Adipose tissue (tissue), 3 donors: Measurements from ENCODE around the gene MYH16. TPM values are rescaled to one million over a fixed set of nuclear protein-coding genes. Genes with fewer than 3 reads are reported as not detected.
"Not testable (repeated sequence)": the region's sequence is repeated elsewhere in the genome, so short reads cannot be mapped to it uniquely, and the experiment has no call there.

Experiments
- H3K27ac ChIP-seq: one replicate; pipeline ENCODE4 v1.5.1; 2013; ENCODE audit warnings: low read depth, low read length
- WGBS, 3 donors: extraction: QIAGEN DNeasy Blood & Tissue Kit; methylation state at CpG; one replicate each; pipeline ENCODE4 v1.1.7; 2013; 5-methylcytosine and 5-hydroxymethylcytosine counted together
- polyA plus RNA-seq, 3 donors: library from polyadenylated mRNA; stranded (reverse); fragments of 200-250 nt; gene quantifications; one replicate each; pipeline ENCODE4 v1.2.3, GENCODE V29; 2013
- donor health status: healthy with polysubstance abuse.
- donor health status: Bipolar disorder and iron deficiency.
- donor health status: healthy.

The MYH16 gene
- polyA plus RNA-seq, 3 donors = not detected

DNA sequence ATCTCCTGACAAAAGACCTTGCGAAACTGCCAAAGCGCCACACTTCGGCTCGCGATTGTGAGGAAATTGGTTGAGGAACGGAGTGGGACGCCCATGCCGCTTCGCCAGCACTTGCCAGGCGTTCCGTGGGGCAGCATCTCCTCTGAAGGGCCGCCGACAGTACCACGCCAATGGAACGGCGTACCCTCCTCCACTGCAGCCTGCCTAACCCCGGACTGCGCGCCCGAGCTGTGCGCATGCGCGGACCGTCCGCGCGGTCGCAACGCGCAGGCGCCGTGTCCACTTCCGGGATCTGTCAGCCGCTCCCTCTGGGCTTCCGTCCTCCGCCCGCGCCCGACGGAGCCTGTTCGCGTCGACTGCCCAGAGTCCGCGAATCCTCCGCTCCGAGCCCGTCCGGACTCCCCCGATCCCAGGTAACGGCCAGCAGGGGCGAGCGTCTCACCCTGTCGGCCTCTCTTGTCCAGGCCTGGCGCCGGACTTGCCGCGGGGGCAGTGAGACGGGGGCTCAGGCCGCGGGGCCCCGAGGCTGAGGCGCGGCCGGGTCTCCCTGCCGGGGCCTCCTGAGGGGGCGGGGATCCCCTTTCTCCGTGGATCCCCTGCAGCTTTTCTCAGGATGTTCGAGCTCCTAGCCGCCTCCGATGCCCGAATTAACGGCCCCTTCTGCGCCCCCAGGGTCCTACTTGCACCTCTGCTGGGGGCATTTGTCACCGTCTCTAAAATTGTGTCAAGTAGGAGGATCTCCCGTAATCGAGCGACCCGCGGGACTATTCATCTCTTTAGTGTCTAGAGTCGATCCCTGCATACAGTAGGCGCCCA lies 53.2 kb downstream of the MYH16 start, which contains the start of gene ARPC1A:
Gene ARPC1A, plus strand, starts transcription at position 307 of the 816 bp plus-strand sequence. CDS start 7,456 bp downstream, outside the sequence.
- no peak within 1 kb of the TSS for H3K27ac ChIP-seq
- whole genome bisulfite sequencing, 3 donors = 0% methylated on average over 81 to 82 of the region's 82 CpGs

DNA sequence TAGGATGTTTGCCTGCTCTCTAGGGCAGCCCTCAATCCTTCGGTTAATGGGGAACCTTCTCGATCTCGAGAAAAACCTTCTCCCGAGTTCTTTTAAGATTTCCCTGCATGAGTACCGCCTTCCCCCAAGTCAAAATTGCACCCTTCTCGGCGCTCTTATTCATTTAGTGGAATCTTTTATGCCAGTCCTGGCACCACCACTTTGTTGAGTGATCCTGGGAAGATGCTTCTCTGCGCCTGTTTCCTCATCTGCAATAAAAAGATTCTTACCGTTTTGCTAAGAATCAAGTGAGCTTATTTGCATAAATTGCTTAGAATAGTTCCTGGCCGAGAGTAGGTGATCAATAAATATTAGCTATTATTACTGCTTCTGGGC lies 53.8 kb downstream of the MYH16 start:
- no peak overlapping the region for H3K27ac ChIP-seq
- 1 to 2% (median 1%) methylated on average over 10 of the region's 10 CpGs for WGBS, 3 donors

DNA sequence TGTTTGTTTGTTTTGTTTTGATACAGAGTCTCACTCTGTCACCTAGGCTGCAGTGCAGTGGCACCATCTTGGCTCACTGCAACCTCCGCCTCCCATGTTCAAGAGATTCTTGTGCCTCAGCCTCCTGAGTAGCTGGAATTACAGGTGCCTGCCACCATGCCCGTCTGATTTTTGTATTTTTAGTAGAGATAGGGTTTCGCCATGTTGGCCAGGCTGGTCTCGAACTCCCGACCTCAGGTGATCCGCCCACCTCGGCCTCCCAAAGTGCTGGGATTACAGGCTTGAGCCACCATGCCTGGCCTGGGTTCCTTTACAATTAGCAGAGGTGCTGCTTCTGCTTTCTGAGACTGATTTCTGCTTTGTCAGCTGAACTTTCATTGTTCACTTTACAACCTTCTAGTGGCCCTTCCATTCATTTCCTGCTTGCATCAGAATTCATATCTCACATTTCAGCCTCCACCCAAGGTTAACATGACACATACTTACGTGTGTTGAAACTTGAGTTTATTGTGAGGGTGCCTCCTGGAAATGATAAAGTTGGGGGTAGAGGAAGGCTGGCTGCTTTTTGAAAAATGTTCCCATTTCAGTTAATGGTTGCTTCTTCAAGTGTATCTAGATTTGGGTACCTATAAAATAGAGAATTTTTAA lies 57.8 kb downstream of the MYH16 start:
- WGBS, 3 donors = 54 to 64% (median 61%) methylated on average over 8 of the region's 8 CpGs
- not testable (repeated sequence) for H3K27ac ChIP-seq

DNA sequence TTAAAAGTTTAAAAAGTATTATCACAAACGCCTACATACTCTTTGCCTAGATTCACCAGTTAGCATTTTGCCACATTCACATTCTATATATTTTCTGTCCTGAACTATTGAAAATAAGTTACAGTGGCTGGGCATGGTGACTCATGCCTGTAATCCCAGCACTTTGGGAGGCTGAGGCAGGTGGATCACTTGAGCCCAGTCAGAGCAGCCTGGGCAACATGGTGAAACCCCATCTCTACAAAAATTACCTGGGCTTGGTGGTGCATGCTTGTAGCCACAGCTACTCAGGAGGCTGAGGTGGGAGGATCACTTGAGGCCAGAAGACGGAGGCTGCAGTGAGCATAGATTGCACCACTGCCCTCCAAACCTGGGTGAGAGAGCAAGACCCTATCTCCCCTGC lies 58.4 kb downstream of the MYH16 start:
- no peak overlapping the region for H3K27ac ChIP-seq
- WGBS, 3 donors = 90 to 93% (median 90%) methylated on average over 2 of the region's 2 CpGs

DNA sequence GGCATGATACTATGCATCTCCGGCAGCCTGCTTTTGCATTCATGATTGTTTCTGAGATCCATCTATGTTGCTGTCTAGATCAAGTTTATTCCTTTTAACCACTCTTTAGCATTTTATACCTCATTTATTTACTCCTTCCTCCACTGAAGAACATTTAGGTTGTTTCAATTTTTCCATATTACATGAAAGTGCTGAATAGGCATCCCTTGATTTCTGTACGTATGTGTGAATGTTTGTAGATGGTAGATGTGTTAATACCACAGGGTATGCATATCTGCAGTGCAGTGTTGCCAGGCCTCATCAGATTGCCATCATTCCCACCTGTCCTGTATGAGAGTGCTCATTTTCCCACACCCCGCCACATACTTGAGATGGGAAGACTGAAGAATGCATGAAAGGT lies 67.0 kb downstream of the MYH16 start:
- no peak overlapping the region for H3K27ac ChIP-seq
- 91 to 95% (median 95%) methylated on average over 3 of the region's 3 CpGs for WGBS, 3 donors

DNA sequence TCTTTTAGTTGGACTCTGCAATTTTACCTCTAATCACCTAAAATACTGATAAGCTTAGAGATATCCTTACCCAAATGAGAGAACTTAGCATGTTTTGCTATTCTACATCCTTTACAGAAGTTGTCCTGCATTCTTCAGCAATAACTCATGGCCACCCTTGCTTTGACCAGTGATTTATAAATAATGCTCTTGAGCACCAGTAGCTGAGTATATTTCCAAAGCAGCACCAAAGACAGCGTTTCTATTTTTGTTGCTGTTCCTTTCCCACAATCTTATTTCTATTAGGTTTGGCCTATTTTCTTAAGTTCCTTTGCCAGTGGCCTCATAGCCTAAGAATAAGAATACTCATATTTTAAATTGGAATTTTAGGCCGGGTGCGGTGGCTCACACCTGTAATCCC lies 68.0 kb downstream of the MYH16 start:
- WGBS, 3 donors = 89 to 97% (median 90%) methylated on average over 3 of the region's 3 CpGs
- H3K27ac ChIP-seq = no peak overlapping the region

DNA sequence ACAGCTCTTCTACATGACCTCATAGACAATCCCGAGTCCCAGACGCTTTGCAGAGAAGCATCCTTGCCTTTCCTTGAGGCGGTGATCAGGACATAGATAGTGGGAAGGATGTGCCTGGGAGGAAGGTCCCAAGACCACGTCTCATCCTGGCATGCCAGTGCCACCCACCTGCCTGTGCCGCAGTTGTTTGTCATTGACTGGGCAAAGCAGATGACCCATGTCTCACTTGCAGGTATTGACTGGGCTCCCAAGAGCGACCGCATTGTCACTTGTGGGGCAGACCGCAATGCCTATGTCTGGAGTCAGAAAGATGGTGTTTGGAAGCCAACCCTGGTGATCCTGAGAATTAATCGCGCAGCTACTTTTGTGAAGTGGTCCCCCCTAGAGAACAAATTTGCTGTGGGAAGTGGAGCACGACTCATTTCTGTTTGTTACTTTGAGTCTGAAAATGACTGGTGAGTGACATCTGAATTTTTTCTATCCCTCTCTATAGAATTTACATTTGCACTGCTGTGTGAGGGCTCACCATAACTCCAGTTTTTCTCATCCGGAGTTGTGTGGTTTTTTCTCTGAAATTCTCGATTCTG lies 71.5 kb downstream of the MYH16 start:
- 92 to 95% (median 95%) methylated on average over 13 of the region's 13 CpGs for WGBS, 3 donors
- H3K27ac ChIP-seq = no peak overlapping the region

DNA sequence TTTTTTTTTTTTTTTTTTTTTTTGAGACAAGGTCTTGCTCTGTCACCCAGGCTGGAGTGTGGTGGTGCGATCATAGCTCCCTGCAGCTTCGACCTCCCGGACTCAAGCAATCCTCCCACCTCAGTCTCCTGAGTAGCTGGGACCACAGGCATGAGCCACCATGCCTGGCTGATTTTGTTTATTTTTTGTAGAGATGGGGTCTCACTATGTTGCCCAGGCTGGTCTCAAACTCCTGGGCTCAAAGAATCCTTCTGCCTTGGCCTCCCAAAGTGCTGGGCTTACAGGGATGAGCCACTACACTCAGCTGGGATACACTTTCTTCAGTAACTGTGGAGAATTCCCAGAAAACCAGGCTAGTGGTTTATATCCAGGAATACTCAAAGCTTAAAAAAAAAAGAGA lies 78.0 kb downstream of the MYH16 start:
- 95 to 97% (median 96%) methylated on average over 3 of the region's 3 CpGs for WGBS, 3 donors
- not testable (repeated sequence) for H3K27ac ChIP-seq

DNA sequence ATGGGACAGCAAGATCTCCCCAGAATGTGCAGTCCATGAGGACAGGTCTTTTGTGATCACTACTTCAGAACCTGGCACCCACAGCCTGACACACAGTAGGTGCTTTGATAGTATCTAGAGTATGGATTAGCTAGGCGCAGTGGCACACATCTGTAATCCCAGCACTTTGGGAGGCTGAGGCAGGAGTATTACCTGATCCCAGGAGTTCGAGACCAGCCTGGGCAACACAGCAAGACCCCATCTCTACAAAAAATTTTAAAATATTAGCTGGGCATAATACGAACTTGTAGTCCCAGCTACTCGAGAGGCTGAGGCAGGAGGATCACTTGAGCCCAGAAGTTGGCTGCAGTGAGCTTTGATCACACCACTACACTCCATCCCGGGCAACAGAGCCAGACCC lies 79.6 kb downstream of the MYH16 start:
- WGBS, 3 donors = 97 to 98% (median 98%) methylated on average over 5 of the region's 5 CpGs
- H3K27ac ChIP-seq = no peak overlapping the region

DNA sequence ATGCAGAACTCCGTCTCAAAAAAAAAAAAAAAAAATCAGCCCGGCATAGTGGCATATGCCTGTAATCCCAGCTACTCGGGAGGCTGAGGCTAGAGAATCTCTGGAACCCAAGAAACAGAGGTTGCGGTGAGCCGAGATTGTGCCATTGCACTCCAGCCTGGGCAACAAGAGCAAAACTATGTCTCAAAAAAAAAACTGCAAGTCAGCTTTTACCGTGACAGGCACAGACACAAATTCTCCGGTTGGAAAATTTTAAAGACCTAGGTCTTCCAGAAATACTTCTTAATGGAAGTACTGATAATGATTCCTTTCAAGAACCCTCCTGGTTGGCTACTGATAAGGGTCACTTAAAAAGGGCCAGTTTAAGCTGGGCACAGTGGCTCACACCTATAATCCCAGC lies 82.5 kb downstream of the MYH16 start:
- no peak overlapping the region for H3K27ac ChIP-seq
- WGBS, 3 donors = 86 to 94% (median 93%) methylated on average over 7 of the region's 7 CpGs

DNA sequence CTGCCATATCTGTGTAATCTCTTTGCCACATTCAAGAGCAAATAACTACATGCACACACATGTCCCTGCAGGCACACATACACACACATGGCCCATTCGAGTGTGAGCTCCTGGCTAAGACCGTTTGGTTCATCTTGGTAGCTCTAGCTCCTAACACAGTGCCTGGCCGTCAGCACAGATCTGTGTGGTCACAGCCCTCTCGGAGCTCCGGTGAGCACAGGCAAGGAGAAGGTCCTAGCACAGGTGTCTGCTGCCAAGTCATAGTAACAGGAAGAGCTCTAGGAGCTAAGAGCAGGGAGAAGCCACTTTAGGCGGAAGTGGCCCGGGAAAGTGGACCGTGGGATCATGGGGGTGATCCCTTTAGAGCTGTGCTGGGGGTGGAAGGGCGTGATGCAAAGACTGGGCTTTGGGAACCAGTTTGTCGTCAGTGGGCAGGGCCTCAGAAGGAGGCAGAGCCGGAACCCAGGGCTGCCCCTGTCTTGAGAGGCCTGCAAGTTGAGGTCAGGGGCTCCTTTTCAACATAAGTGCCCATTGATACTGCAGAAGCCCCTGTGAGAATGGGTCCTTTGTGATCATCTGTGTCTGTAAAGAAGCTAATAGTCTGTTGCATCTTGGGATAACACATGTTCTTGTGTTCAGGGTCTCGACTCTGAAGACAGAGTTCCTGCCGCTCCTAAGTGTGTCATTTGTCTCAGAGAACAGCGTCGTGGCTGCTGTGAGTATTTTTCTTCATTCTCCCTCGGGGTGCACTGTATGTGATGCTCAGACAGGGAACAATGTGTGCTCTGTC lies 85.3 kb downstream of the MYH16 start:
- H3K27ac ChIP-seq = no peak overlapping the region
- WGBS, 3 donors = 91 to 94% (median 94%) methylated on average over 16 of the region's 16 CpGs

DNA sequence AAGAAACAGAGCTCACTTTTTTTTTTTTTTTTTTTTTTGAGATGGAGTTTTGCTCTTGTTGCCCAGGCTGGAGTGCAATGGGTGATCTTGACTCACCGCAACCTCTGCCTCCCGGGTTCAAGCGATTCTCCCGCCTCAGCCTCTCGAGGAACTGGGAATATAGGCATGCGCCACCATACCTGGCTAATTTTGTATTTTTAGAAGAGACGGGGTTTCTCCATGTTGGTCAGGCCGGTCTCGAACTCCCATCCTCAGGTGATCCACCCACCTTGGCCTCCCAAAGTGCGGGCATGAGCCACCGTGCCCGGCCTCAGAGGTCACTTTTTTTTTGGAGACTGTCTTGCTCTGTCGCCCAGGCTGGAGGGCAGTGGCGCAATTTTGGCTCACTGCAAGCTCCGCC lies 85.9 kb downstream of the MYH16 start:
- not testable (repeated sequence) for H3K27ac ChIP-seq

DNA sequence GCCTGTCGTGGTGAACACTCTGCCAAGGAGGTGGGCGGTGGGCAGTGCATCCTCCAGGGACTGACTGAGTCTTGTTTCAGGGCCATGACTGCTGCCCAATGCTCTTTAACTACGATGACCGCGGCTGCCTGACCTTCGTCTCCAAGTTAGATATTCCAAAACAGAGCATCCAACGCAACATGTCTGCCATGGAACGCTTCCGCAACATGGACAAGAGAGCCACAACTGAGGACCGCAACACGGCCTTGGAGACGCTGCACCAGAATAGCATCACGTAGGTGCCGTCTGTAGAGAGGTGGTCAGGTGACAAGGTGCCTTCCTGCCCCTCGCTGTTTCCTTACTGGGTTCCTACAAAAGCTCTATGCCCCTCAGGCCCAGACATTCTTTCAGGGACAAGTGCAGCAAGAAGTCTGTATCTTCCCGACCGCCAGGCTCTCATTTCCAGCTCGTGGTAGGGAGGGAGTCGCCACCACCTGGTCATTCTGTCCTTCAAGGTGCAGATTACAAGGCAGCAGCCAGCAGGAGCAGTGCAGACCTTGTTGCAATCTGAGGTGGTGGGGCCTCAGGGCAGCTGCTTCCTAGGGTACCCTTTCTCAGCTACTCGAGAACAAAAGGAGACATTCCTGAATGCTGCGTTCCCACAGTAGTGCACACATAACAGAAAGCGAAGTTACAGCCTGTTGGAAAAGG lies 87.0 kb downstream of the MYH16 start:
- WGBS, 3 donors = 90 to 92% (median 90%) methylated on average over 22 of the region's 22 CpGs

More for the DNA sequence above, 85.9 kb downstream of the MYH16 start:
- 94 to 96% (median 95%) methylated on average over 15 of the region's 15 CpGs for WGBS, 3 donors

More for the DNA sequence above, 87.0 kb downstream of the MYH16 start:
- no peak overlapping the region for H3K27ac ChIP-seq

Other genes starting within 250 kb of the MYH16 start
- gene SMURF1, start 128.7 kb upstream of the MYH16 start, polyA plus RNA-seq = 10 to 100 TPM in 2 of 3 donors, 1 to 10 TPM in 1; 9.7 to 13.9 (median 10.3) TPM
- gene KPNA7, start 64.7 kb upstream of the MYH16 start, polyA plus RNA-seq = under 1 TPM in 2 of 3 donors, not detected in 1; 0.06 to 0.16 TPM
- 100 to 1,000 TPM in 2 of 3 donors, 10 to 100 TPM in 1; 54.5 to 239 (median 109) TPM for gene ARPC1A, start 53.1 kb downstream of the MYH16 start, polyA plus RNA-seq
- gene ARPC1B, start 101.9 kb downstream of the MYH16 start, polyA plus RNA-seq = 100 to 1,000 TPM in 2 of 3 donors, 10 to 100 TPM in 1; 62.2 to 282 (median 234) TPM
- 100 to 1,000 TPM in 2 of 3 donors, 10 to 100 TPM in 1; 89.4 to 169 (median 152) TPM for gene PDAP1, start 135.8 kb downstream of the MYH16 start, polyA plus RNA-seq
- 100 to 1,000 TPM in 1 of 3 donors, 10 to 100 TPM in 2; 58.2 to 105 (median 76.8) TPM for gene BUD31, start 136.1 kb downstream of the MYH16 start, polyA plus RNA-seq
- 1 to 10 TPM; 1.6 to 4.5 (median 2.3) TPM for gene PTCD1, start 166.0 kb downstream of the MYH16 start, polyA plus RNA-seq
- 10 to 100 TPM; 27.1 to 45.1 (median 32.8) TPM for gene CPSF4, start 166.1 kb downstream of the MYH16 start, polyA plus RNA-seq
- 1,000 to 10,000 TPM in 2 of 3 donors, 100 to 1,000 TPM in 1; 432 to 1,027 (median 1,022) TPM for gene ATP5MF, start 193.3 kb downstream of the MYH16 start, polyA plus RNA-seq
- 1 to 10 TPM; 3.1 to 6.3 (median 4.8) TPM for gene ZNF789, start 200.1 kb downstream of the MYH16 start, polyA plus RNA-seq
- gene ZNF394, start 227.4 kb downstream of the MYH16 start, polyA plus RNA-seq = 10 to 100 TPM in 2 of 3 donors, 1 to 10 TPM in 1; 8.2 to 20.8 (median 15.2) TPM
- 1 to 10 TPM; 1.7 to 3.7 (median 2.8) TPM for gene ZKSCAN5, start 231.8 kb downstream of the MYH16 start, polyA plus RNA-seq